Transverse colon (tissue), 4 donors: ENCODE results near the gene USP17L5. TPM values are rescaled to one million over a fixed set of nuclear protein-coding genes. Genes with fewer than 3 reads are reported as not detected.
"Not testable (repeated sequence)": the region's sequence is repeated elsewhere in the genome, so short reads cannot be mapped to it uniquely, and the experiment has no call there.

Experiments
- DNase-seq: peaks from one replicate; pipeline ENCODE4 v3.0.0-alpha.2; 2019
- H3K27ac ChIP-seq, 4 donors: fragments of 200-600 bp; sonication (generic); 2 replicates each; pipeline ENCODE4 v1.5.1; 2016 to 2018; ENCODE audit warnings: inconsistent platforms in 4 of 4
- H3K27me3 ChIP-seq: fragments of 200-600 bp; sonication (generic); 2 replicates; pipeline ENCODE4 v1.5.1; 2017; ENCODE audit warnings: inconsistent platforms
- H3K36me3 ChIP-seq, 4 donors: fragments of 200-600 bp; sonication (generic); 2 replicates each; pipeline ENCODE4 v1.5.1; 2017 to 2019; ENCODE audit warnings: inconsistent platforms in 4 of 4
- H3K4me1 ChIP-seq, 4 donors: fragments of 200-600 bp; sonication (generic); 2 replicates each; pipeline ENCODE4 v1.5.1; 2017 to 2020; ENCODE audit warnings: inconsistent platforms in 4 of 4
- H3K4me3 ChIP-seq, 4 donors: fragments of 200-600 bp; sonication (generic); 1 replicate in 1 of 4; 2 replicates in 3 of 4; pipeline versions ENCODE4 v1.5.1 to v1.6.1; 2017 to 2019; ENCODE audit warnings: inconsistent platforms in 4 of 4
- H3K9me3 ChIP-seq, 2 donors: fragments of 200-600 bp; sonication (generic); 2 replicates each; pipeline ENCODE4 v1.5.1; 2017 to 2019; ENCODE audit warnings: inconsistent platforms in 2 of 2
- WGBS, 2 donors: methylation state at CpG; one replicate each; pipeline ENCODE4 v1.1.5; 2018; ENCODE audit warnings: low coverage in 1 of 2; 5-methylcytosine and 5-hydroxymethylcytosine counted together
- in situ Hi-C, 4 donors: fragments of 200-750 bp; cut with MboI; loops; one replicate each; pipeline versions ENCODE4 v1.15.0 to v1.15.1; 2017; ENCODE audit warnings: low sequenced_read_pairs in 3 of 4, low pct_ligation_motif_present in 1 of 4, low pct_unique_long_range_greater_than_20kb in 1 of 4
- intact Hi-C: fragments of 100-400 bp; cut with DNase I; formaldehyde crosslinking; loops from one replicate; pipeline ENCODE4 v1.15.1; 2023; ENCODE audit warnings: low total_unique reads
- total RNA-seq, 4 donors: library from RNA; depleted of rRNA; stranded (reverse); fragments of >200 nt; gene quantifications; one replicate each; pipeline ENCODE4 v1.1.0, GENCODE V29; 2016

USP17L5 gene
- not detected for total RNA-seq

GRCh38 chr4:9339103-9339502, at the start of gene USP17L5:
Gene USP17L5, plus strand, starts transcription at chr4:9339403. Its CDS starts 0 bp downstream, at chr4:9339403.
- no CpG with 5 or more reads among the region's 15 CpGs for WGBS, 2 donors
- H3K4me1 ChIP-seq, H3K27ac ChIP-seq, in situ Hi-C loops, intact Hi-C loops, H3K27me3 ChIP-seq, H3K9me3 ChIP-seq, H3K36me3 ChIP-seq, DNase-seq, H3K4me3 ChIP-seq: not testable (repeated sequence)

DNA sequence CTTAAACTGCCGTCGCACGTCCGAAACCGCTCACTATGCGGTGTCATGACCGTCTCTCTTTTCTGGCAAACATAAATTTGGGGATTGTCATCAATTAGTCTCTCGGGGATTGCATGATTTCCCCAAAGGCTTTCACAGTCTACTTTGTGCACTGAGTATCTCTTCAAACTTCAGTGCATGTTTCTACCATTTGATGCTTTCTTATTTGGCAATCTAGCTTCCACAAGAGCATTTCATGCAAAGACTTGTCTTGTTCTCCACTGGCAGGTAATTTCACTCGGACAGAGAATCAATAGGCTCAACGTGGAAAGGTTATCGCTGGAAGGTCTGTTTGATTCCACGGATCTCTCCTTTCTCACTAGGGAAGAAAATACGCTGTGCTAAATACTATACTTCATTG, 15.0 kb upstream of the USP17L5 start:
- in situ Hi-C loops, H3K4me3 ChIP-seq, H3K36me3 ChIP-seq, DNase-seq, H3K27ac ChIP-seq, intact Hi-C loops, H3K4me1 ChIP-seq, H3K27me3 ChIP-seq, H3K9me3 ChIP-seq: not testable (repeated sequence)
- WGBS, 2 donors: 83 to 84% methylated on average over 4 to 5 of the region's 13 CpGs

- H3K4me3 ChIP-seq, intact Hi-C loops, H3K27ac ChIP-seq, H3K4me1 ChIP-seq, H3K36me3 ChIP-seq, in situ Hi-C loops, H3K9me3 ChIP-seq, H3K27me3 ChIP-seq, DNase-seq: not testable (repeated sequence)
- WGBS, 2 donors: no CpG with 5 or more reads among the region's 15 CpGs
These were observed 14.3 kb upstream of the USP17L5 start, which contains the start of gene USP17L24 for GRCh38 chr4:9324865-9325264. Gene USP17L24, plus strand, starts transcription at chr4:9325165. Its CDS starts 0 bp downstream, at chr4:9325165.

DNA sequence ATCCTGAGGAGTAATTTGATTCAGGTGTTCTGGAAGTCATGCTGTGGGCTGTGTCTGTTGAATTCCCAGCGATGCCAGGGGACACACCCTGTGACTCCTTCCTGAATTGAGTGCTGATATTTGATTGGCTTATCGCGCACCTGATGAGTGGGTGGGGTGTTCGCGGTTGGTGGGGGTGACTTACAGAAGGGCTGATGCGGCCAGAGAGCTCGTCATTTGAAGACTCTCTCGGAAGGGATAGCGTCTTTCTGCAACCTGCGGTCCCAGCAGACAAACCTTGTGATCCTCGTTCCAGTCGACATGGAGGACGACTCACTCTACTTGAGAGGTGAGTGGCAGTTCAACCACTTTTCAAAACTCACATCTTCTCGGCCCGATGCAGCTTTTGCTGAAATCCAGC, 9.6 kb upstream of the USP17L5 start, which contains the start of gene USP17L25:
USP17L25 (plus strand) TSS at position 301 of the 400 bp plus-strand sequence; CDS start at position 301, 0 bp downstream.
- DNase-seq, H3K27me3 ChIP-seq, H3K4me3 ChIP-seq, in situ Hi-C loops, intact Hi-C loops, H3K4me1 ChIP-seq, H3K36me3 ChIP-seq, H3K27ac ChIP-seq, H3K9me3 ChIP-seq: not testable (repeated sequence)
- WGBS, 2 donors: no CpG with 5 or more reads among the region's 15 CpGs

GRCh38 chr4:9334358-9334757, 4.8 kb upstream of the USP17L5 start, which contains the start of gene USP17L26:
Gene USP17L26, plus strand, starts transcription at chr4:9334658. Its CDS starts 0 bp downstream, at chr4:9334658.
- H3K27me3 ChIP-seq, in situ Hi-C loops: not testable (repeated sequence)
- WGBS, 2 donors: no CpG with 5 or more reads among the region's 15 CpGs

DNA sequence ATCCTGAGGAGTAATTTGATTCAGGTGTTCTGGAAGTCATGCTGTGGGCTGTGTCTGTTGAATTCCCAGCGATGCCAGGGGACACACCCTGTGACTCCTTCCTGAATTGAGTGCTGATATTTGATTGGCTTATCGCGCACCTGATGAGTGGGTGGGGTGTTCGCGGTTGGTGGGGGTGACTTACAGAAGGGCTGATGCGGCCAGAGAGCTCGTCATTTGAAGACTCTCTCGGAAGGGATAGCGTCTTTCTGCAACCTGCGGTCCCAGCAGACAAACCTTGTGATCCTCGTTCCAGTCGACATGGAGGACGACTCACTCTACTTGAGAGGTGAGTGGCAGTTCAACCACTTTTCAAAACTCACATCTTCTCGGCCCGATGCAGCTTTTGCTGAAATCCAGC, 4.6 kb downstream of the USP17L5 start, which contains the start of gene USP17L27:
USP17L27 (plus strand) TSS at position 301 of the 400 bp plus-strand sequence; CDS start at position 301, 0 bp downstream.
- intact Hi-C loops, H3K36me3 ChIP-seq, H3K4me1 ChIP-seq, in situ Hi-C loops, H3K27ac ChIP-seq, H3K27me3 ChIP-seq, DNase-seq, H3K9me3 ChIP-seq, H3K4me3 ChIP-seq: not testable (repeated sequence)
- WGBS, 2 donors: no CpG with 5 or more reads among the region's 15 CpGs

More at GRCh38 chr4:9334358-9334757, 4.8 kb upstream of the USP17L5 start, which contains the start of gene USP17L26:
- DNase-seq, H3K4me1 ChIP-seq, H3K9me3 ChIP-seq, H3K27ac ChIP-seq, H3K4me3 ChIP-seq, H3K36me3 ChIP-seq, intact Hi-C loops: not testable (repeated sequence)

GRCh38 chr4:9348593-9348992, 9.4 kb downstream of the USP17L5 start, which contains the start of gene USP17L28:
Gene USP17L28, plus strand, starts transcription at chr4:9348893. Its CDS starts 0 bp downstream, at chr4:9348893.
- H3K9me3 ChIP-seq, H3K36me3 ChIP-seq, in situ Hi-C loops, H3K4me1 ChIP-seq, H3K27me3 ChIP-seq, H3K4me3 ChIP-seq, DNase-seq, H3K27ac ChIP-seq, intact Hi-C loops: not testable (repeated sequence)
- no CpG with 5 or more reads among the region's 15 CpGs for WGBS, 2 donors

DNA sequence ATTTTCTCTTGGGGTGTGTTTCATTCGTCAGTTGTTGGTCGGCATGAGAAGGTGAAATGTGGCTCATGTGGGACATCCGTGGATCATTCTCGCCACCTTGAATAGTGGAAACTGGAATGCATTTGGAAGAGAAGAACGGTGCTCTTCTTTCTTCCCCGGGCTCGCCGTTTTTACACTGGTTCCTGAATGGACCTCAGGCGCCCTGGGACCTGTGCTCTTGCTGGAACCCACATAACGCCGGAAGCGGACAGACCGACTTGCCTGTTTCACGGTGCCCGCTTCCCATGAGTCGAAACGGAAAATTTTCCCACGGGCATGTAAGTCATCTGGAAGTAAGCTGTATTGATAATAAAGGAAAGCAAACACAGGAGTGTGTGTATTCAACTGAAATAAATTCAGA, 11.7 kb downstream of the USP17L5 start:
- H3K4me3 ChIP-seq, in situ Hi-C loops, H3K27ac ChIP-seq, DNase-seq, intact Hi-C loops, H3K9me3 ChIP-seq, H3K4me1 ChIP-seq, H3K27me3 ChIP-seq, H3K36me3 ChIP-seq: not testable (repeated sequence)
- no CpG with 5 or more reads among the region's 18 CpGs for WGBS, 2 donors

DNA sequence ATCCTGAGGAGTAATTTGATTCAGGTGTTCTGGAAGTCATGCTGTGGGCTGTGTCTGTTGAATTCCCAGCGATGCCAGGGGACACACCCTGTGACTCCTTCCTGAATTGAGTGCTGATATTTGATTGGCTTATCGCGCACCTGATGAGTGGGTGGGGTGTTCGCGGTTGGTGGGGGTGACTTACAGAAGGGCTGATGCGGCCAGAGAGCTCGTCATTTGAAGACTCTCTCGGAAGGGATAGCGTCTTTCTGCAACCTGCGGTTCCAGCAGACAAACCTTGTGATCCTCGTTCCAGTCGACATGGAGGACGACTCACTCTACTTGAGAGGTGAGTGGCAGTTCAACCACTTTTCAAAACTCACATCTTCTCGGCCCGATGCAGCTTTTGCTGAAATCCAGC, 14.1 kb downstream of the USP17L5 start, which contains the start of gene USP17L29:
USP17L29 (plus strand) TSS at position 301 of the 400 bp plus-strand sequence; CDS start at position 301, 0 bp downstream.
- DNase-seq: not testable (repeated sequence)

DNA sequence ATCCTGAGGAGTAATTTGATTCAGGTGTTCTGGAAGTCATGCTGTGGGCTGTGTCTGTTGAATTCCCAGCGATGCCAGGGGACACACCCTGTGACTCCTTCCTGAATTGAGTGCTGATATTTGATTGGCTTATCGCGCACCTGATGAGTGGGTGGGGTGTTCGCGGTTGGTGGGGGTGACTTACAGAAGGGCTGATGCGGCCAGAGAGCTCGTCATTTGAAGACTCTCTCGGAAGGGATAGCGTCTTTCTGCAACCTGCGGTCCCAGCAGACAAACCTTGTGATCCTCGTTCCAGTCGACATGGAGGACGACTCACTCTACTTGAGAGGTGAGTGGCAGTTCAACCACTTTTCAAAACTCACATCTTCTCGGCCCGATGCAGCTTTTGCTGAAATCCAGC, 23.6 kb downstream of the USP17L5 start, which contains the start of gene USP17L30:
USP17L30 (plus strand) TSS at position 301 of the 400 bp plus-strand sequence; CDS start at position 301, 0 bp downstream.
- H3K27me3 ChIP-seq, H3K9me3 ChIP-seq, DNase-seq, H3K36me3 ChIP-seq, intact Hi-C loops, H3K4me1 ChIP-seq, in situ Hi-C loops, H3K27ac ChIP-seq, H3K4me3 ChIP-seq: not testable (repeated sequence)
- no CpG with 5 or more reads among the region's 15 CpGs for WGBS, 2 donors

More for the DNA sequence above, 14.1 kb downstream of the USP17L5 start, which contains the start of gene USP17L29:
- H3K27ac ChIP-seq, in situ Hi-C loops, H3K9me3 ChIP-seq, H3K36me3 ChIP-seq, intact Hi-C loops, H3K27me3 ChIP-seq, H3K4me1 ChIP-seq, H3K4me3 ChIP-seq: not testable (repeated sequence)
- no CpG with 5 or more reads among the region's 15 CpGs for WGBS, 2 donors

DNA sequence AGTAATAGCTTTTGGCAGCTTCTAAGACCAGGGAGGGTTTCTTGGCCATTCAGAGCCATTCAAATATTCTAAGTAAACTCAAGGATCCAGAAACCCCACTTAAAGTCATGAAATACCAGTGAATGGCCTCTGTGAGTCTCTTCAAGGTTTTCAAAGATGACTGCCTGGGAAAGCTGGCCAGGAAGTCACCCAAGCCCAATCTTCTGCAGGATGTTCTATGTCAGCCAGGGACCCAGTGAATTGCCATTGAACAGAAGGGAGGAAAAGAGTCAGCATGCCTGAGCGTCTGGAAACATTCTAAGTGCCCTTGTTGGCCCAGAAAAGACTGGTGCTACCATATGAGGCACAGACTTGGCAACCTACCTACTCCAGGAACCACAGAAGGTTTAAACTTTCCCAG, 40.7 kb downstream of the USP17L5 start:
- H3K27me3 ChIP-seq, H3K36me3 ChIP-seq, H3K9me3 ChIP-seq, H3K27ac ChIP-seq, DNase-seq, intact Hi-C loops, in situ Hi-C loops, H3K4me3 ChIP-seq, H3K4me1 ChIP-seq: not testable (repeated sequence)
- 25% methylated on average over 1 of the region's 1 CpG; no CpG with 5 or more reads in 1 of the 2 donors for WGBS, 2 donors
